PFSK-1 (cell line): Measurements from ENCODE around the gene IL37.

Experiments
- FOXP2 ChIP-seq: optimal IDR thresholded peaks from 2 replicates; pipeline ENCODE3; 2011; ENCODE audit warnings: borderline replicate concordance, control low read depth, inconsistent platforms; ENCODE audit not compliant: insufficient read depth; ENCODE audit errors: extremely low read length, extremely low read depth
- POLR2AphosphoS5 ChIP-seq: IDR thresholded peaks from 2 replicates; pipeline ENCODE4 v1.6.1; 2012; ENCODE audit warnings: low read depth, mild to moderate bottlenecking, control low read depth, low read length, moderate library complexity
- SIN3A ChIP-seq: IDR thresholded peaks from 2 replicates; pipeline ENCODE4 v1.6.1; 2012; ENCODE audit warnings: mild to moderate bottlenecking, low read length, moderate library complexity, borderline replicate concordance; ENCODE audit not compliant: insufficient read depth
- TAF1 ChIP-seq: IDR thresholded peaks from 2 replicates; pipeline ENCODE4 v1.6.1; 2012; ENCODE audit warnings: low read length, control low read depth, borderline replicate concordance; ENCODE audit not compliant: insufficient read depth
- TF ChIP-seq, protein P1 (sequence below), 2 experiments: IDR thresholded peaks; 2 replicates each; pipeline versions ENCODE4 v1.6.1 to v1.8.0; 2011 to 2012; ENCODE audit warnings: low read depth in 2 of 2, low read length in 2 of 2, control low read depth in 1 of 2, inconsistent platforms in 1 of 2, mild to moderate bottlenecking in 1 of 2, moderate library complexity in 1 of 2; ENCODE audit not compliant: insufficient read depth in 1 of 2

IL37 gene

DNA sequence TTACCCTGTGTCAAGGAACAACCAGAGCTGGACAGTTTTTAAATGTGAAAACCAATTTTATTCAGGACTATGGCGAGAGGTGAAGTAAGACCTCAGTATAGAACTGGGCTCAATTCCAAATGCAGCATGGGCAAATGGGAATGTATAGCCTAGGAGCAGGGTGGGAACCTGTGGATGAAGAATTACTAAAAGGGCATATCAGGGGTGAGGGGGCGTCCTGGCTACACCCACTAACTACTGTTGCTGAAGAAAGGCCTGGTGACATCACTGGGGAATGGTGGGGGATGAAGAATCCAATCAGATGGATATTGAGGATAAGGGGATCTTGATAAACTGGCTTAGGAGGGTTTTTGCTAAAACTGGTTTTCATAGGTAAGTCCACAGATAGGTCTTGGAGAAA lies 27.3 kb upstream of the IL37 start:
- TF ChIP-seq FOXP2 (no peak), POLR2AphosphoS5 (no peak), TAF1 (no peak), SIN3A (no peak)
- TF ChIP-seq, protein P1, sequence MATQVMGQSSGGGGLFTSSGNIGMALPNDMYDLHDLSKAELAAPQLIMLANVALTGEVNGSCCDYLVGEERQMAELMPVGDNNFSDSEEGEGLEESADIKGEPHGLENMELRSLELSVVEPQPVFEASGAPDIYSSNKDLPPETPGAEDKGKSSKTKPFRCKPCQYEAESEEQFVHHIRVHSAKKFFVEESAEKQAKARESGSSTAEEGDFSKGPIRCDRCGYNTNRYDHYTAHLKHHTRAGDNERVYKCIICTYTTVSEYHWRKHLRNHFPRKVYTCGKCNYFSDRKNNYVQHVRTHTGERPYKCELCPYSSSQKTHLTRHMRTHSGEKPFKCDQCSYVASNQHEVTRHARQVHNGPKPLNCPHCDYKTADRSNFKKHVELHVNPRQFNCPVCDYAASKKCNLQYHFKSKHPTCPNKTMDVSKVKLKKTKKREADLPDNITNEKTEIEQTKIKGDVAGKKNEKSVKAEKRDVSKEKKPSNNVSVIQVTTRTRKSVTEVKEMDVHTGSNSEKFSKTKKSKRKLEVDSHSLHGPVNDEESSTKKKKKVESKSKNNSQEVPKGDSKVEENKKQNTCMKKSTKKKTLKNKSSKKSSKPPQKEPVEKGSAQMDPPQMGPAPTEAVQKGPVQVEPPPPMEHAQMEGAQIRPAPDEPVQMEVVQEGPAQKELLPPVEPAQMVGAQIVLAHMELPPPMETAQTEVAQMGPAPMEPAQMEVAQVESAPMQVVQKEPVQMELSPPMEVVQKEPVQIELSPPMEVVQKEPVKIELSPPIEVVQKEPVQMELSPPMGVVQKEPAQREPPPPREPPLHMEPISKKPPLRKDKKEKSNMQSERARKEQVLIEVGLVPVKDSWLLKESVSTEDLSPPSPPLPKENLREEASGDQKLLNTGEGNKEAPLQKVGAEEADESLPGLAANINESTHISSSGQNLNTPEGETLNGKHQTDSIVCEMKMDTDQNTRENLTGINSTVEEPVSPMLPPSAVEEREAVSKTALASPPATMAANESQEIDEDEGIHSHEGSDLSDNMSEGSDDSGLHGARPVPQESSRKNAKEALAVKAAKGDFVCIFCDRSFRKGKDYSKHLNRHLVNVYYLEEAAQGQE (IDR thresholded peaks at IDR 0.05; ENCODE audit: insufficient read depth in 1 of 2, low read depth in 2 of 2, low read length in 2 of 2), result no peak

DNA sequence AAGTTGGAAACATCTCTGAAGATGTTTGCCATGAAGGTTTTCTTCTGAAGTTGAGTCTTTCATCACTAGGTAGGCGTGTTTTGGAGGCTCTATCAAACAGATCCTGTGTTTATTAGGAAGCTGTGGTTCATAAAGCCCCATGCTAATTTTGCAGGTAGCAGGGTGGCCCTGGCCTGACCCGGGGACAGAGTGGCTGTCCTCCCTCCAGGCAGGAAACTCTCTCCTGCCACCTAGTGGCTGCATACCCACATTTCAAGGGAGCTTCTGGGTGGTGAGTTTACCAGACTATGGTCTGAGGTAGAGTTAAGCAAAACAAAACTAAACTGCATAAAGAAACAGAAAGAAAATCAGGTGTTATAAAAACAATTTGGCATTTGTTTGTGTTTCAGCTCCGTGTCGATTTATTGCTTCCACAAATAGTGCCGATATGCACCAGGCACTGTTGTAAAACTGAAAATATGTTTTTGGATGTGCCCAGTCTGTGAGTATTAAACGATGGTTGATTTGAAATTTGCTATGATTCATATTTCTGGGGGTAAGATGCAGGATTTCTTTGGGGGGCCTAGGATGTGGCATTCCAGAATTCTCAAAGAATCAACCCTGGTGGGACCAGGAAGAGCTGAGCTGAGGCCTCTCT lies 26.0 kb upstream of the IL37 start:
- no peak for TF ChIP-seq FOXP2
- no peak for TF ChIP-seq POLR2AphosphoS5
- no peak for TF ChIP-seq SIN3A
- no peak for TF ChIP-seq TAF1
- TF ChIP-seq, protein P1 (IDR thresholded peaks at IDR 0.05; ENCODE audit: insufficient read depth in 1 of 2, low read depth in 2 of 2, low read length in 2 of 2), result no peak

DNA sequence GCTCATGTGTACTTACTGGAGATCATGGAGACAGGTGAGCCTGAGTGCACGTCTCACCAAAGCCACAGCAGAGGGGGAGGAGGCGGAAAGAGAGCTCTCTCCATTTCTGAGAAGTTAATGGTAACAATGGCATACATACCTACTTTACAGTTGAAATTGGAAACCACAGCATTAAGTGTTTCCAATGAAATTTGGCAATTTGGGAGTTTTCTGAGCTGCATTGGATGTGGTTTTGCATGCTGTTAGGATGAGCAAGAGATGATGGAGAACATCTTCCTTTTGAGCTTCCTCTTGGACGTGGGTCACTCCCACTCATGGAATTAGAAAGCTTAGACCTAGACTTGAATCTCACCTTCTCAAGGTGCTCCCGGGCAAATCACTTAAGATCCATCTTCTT lies 25.5 kb upstream of the IL37 start:
- TF ChIP-seq FOXP2 (no peak), SIN3A (no peak), TAF1 (no peak), POLR2AphosphoS5 (no peak)
- TF ChIP-seq, protein P1 (IDR thresholded peaks at IDR 0.05; ENCODE audit: insufficient read depth in 1 of 2, low read depth in 2 of 2, low read length in 2 of 2), result no peak

DNA sequence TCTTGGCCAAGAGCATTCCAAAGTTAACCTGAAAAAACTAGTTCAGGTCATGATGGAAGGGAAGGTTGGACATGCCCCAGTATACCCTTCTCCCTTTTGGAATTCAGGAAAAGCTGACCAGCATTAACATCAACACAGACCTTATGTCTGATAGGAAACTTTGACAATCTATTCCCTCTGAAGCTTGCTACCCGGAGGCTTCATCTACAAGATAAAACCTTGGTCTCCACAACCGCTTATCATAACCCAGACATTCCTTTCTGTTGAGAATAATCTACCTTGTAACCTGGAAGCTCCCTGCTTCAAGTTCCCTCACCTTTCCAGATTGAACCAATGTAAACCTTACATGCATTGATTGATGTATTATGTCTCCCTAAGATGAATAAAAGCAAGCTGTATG lies 24.7 kb upstream of the IL37 start:
- TF ChIP-seq POLR2AphosphoS5 (no peak), FOXP2 (no peak), SIN3A (no peak), TAF1 (no peak)
- TF ChIP-seq, protein P1 (IDR thresholded peaks at IDR 0.05; ENCODE audit: insufficient read depth in 1 of 2, low read depth in 2 of 2, low read length in 2 of 2), result no peak
